Kidney (tissue), 14 donors: ENCODE results near the gene SLC66A2. TPM values are rescaled to one million over a fixed set of nuclear protein-coding genes. Genes with fewer than 3 reads are reported as not detected.

Source experiments
- DNase-seq, 5 donors: peaks; one replicate each; pipeline ENCODE4 v3.0.0-alpha.2; 2013 to 2020
- FAIRE-seq: peaks from 2 replicates; lab custom pipeline; 2012; peaks lifted over from hg19 to GRCh38; lab: Jason Lieb, UNC
- H3K27ac ChIP-seq, 2 donors: one replicate each; pipeline ENCODE4 v1.7.0; 2013; ENCODE audit warnings: low read depth in 2 of 2, low read length in 2 of 2, inconsistent platforms in 1 of 2
- H3K27me3 ChIP-seq: one replicate; pipeline ENCODE4 v1.7.1; 2013; ENCODE audit warnings: low read length, inconsistent platforms; ENCODE audit not compliant: control insufficient read depth, insufficient read depth
- H3K36me3 ChIP-seq, 3 donors: one replicate each; pipeline versions ENCODE4 v1.7.0 to v1.7.1; 2013; ENCODE audit warnings: low read length in 3 of 3, control low read depth in 1 of 3, inconsistent platforms in 1 of 3; ENCODE audit not compliant: insufficient read depth in 3 of 3, control insufficient read depth in 2 of 3
- H3K4me1 ChIP-seq, 3 donors: one replicate each; pipeline versions ENCODE4 v1.7.0 to v1.7.1; 2013; ENCODE audit warnings: low read length in 3 of 3, inconsistent platforms in 1 of 3, low read depth in 1 of 3; ENCODE audit not compliant: control insufficient read depth in 2 of 3, insufficient read depth in 2 of 3
- H3K4me3 ChIP-seq, 3 donors: one replicate each; pipeline versions ENCODE4 v1.7.0 to v1.8.1; 2013; ENCODE audit warnings: low read length in 3 of 3, control low read depth in 1 of 3, inconsistent platforms in 1 of 3
- H3K9ac ChIP-seq, 3 donors: one replicate each; pipeline versions ENCODE4 v1.7.0 to v1.7.1; 2013; ENCODE audit warnings: low read length in 3 of 3, control low read depth in 1 of 3, inconsistent platforms in 1 of 3
- H3K9me3 ChIP-seq, 3 donors: one replicate each; pipeline versions ENCODE4 v1.7.0 to v1.7.1; 2013; ENCODE audit warnings: low read length in 3 of 3, control low read depth in 1 of 3, inconsistent platforms in 1 of 3; ENCODE audit not compliant: control insufficient read depth in 2 of 3, insufficient read depth in 1 of 3
- intact Hi-C: fragments of 100-400 bp; cut with DNase I; formaldehyde crosslinking; loops from one replicate; pipeline ENCODE4 v1.11.1; 2022
- polyA plus RNA-seq: library from polyadenylated mRNA; stranded (reverse); fragments of 350-450 nt; fragmentation: Illumina TruSeq; extraction: RNeasy Lipid Tissue Mini Kit (QIAGEN cat#74804); gene quantifications from one replicate; pipeline ENCODE4 v1.2.3, GENCODE V29; 2014; ENCODE audit warnings: low read depth, low replicate concordance; ENCODE audit not compliant: insufficient read depth
- total RNA-seq: library from RNA; stranded (reverse); fragmentation: NEBNext Ultra II Directional; extraction: Animal tissue kit (Norgen Biotek cat#: 25700); gene quantifications from one replicate; pipeline ENCODE4 v1.2.1, GENCODE V29; 2021
- TF ChIP-seq, protein P1 (sequence below): IDR thresholded peaks from 3 replicates; pipeline ENCODE4 v1.5.1; 2012; ENCODE audit warnings: mild to moderate bottlenecking, moderate library complexity, borderline replicate concordance; ENCODE audit not compliant: insufficient read depth; ENCODE audit errors: extremely low read depth
- donor health status: control.
- donor health status: control.
- donor health status: control.
- donor health status: control.
- donor health status: control.
- donor health status: DM: yes; HTN: yes; CAD: no.
- donor health status: Normal renal cell carcinoma (clear cell type).

SLC66A2 gene
- total and polyA plus RNA-seq, 2 donors from 2014 or later = 41.9 to 45.5 TPM

DNA sequence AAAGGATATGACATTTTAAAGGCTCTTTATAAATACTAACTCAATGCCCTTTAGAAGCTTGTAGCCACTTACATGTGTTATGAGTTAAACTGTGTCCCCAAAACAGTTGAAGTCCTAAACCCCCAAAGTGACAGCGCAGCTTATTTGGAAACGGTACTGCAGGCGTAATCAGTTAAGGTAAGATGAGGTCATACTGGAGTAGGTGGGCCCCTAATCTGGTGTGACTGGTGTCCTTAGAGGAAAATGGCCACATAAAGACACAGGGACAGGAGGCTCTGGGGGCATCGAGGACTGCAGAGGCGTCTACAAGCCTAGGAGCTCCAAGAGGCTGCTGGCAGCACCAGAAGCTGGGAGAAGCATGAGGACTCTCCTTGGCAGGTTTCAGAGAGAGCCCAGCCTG, 28.4 kb upstream of the SLC66A2 start:
- Histone ChIP-seq H3K4me3 (no peak overlapping the region), H3K9me3 (no peaks in the 10 kb centered on the region), H3K9ac (no peak overlapping the region), H3K27me3 (no peaks in the 10 kb centered on the region), H3K36me3 (peaks cover 0 to 16% (median 3%) of the 10 kb centered on the region in 3 donors), H3K27ac (no peak overlapping the region), H3K4me1 (peaks cover 0 to 10% (median 0%) of the 10 kb centered on the region in 3 donors)
- no peak for DNase-seq
- no peak for FAIRE-seq
- intact Hi-C loops = no loop called here
- TF ChIP-seq, protein P1, sequence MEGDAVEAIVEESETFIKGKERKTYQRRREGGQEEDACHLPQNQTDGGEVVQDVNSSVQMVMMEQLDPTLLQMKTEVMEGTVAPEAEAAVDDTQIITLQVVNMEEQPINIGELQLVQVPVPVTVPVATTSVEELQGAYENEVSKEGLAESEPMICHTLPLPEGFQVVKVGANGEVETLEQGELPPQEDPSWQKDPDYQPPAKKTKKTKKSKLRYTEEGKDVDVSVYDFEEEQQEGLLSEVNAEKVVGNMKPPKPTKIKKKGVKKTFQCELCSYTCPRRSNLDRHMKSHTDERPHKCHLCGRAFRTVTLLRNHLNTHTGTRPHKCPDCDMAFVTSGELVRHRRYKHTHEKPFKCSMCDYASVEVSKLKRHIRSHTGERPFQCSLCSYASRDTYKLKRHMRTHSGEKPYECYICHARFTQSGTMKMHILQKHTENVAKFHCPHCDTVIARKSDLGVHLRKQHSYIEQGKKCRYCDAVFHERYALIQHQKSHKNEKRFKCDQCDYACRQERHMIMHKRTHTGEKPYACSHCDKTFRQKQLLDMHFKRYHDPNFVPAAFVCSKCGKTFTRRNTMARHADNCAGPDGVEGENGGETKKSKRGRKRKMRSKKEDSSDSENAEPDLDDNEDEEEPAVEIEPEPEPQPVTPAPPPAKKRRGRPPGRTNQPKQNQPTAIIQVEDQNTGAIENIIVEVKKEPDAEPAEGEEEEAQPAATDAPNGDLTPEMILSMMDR = no peak

GRCh38 chr18:79975985-79976680, 24.7 kb upstream of the SLC66A2 start:
- FAIRE-seq = no peak
- intact Hi-C loops = no loop called here
- TF ChIP-seq, protein P1 = no peak
- no peak overlapping the region for H3K4me3 ChIP-seq
- no peaks in the 10 kb centered on the region for H3K27me3 ChIP-seq
- peaks cover 2 to 25% (median 5%) of the 10 kb centered on the region in 3 donors for H3K36me3 ChIP-seq
- H3K9me3 ChIP-seq = no peaks in the 10 kb centered on the region
- no peak overlapping the region for H3K27ac ChIP-seq
- peaks cover 0 to 2% (median 0%) of the 10 kb centered on the region in 3 donors for H3K4me1 ChIP-seq
- no peak overlapping the region for H3K9ac ChIP-seq
- no peak for DNase-seq

- TF ChIP-seq, protein P1 = no peak
- Histone ChIP-seq H3K4me3 (no peak overlapping the region), H3K27ac (no peak overlapping the region), H3K9me3 (no peaks in the 10 kb centered on the region), H3K9ac (no peak overlapping the region), H3K36me3 (peaks cover 2 to 34% (median 12%) of the 10 kb centered on the region in 3 donors), H3K27me3 (no peaks in the 10 kb centered on the region), H3K4me1 (no peaks in the 10 kb centered on the region)
- no peak for DNase-seq
- intact Hi-C loops = no loop called here
- FAIRE-seq = no peak
Observed at GRCh38 chr18:79975043-79975442, 23.6 kb upstream of the SLC66A2 start.
